HG03565 (cell line): ENCODE measurements around the gene SLC12A2.
A peak's percentile ranks its signal among the peaks of the same experiment; 100 is the strongest.

ENCODE experiments used
- ATAC-seq: cut with Tn5 transposase; IDR thresholded peaks from one replicate; pipeline ENCODE4 v1.9.1; 2021; ENCODE audit warnings: mild to moderate bottlenecking, moderate library complexity; ENCODE audit not compliant: unreplicated experiment

SLC12A2 gene

DNA sequence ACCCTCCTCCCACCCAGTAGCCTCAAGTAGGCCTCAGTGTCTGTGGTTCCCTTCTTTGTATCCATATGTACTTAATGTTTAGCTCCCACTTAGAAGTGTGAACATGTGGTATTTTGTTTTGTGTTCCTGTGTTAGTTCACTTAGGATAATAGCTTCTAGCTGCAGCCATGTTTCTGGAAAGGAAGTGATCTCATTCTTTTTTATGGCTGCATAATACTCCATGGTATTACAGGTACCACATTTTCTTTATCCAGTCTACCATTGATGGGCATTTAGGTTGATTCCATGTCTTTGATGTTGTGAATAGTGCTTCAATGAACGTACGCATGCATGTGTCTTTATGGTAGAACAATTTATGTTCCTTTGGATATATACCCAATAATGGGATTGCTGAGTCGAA, 74.8 kb downstream of the SLC12A2 start:
- ATAC-seq, result no peak

- ATAC-seq, result no peak
Measured at GRCh38 chr5:128163991-128164390, 80.4 kb downstream of the SLC12A2 start.

- peak; percentile 43 for ATAC-seq
Measured at GRCh38 chr5:128169401-128170017, 85.9 kb downstream of the SLC12A2 start.

GRCh38 chr5:128172102-128172501, 88.5 kb downstream of the SLC12A2 start:
- ATAC-seq, result no peak

- no peak for ATAC-seq
Measured at GRCh38 chr5:128174951-128175350, 91.4 kb downstream of the SLC12A2 start.

DNA sequence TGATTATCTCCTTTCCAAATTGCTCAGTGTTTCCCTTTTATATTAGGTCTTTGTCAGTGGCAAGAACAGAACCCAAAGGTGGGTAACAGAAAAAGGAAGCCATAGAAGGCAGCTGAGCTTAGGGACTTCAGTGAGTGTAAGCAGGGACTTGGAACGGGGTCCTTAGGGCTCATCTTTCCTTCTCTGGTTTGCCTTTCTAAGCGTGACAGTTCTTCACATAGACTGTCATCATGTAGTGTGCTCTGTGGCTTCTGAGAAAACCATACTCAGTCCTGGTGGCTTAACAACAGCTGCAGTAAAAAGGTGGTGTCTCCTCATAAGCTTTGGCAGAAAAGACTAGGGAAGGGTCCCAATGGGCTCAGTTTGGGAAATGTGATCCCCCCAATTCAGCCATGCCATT, 108.8 kb downstream of the SLC12A2 start:
- no peak for ATAC-seq

DNA sequence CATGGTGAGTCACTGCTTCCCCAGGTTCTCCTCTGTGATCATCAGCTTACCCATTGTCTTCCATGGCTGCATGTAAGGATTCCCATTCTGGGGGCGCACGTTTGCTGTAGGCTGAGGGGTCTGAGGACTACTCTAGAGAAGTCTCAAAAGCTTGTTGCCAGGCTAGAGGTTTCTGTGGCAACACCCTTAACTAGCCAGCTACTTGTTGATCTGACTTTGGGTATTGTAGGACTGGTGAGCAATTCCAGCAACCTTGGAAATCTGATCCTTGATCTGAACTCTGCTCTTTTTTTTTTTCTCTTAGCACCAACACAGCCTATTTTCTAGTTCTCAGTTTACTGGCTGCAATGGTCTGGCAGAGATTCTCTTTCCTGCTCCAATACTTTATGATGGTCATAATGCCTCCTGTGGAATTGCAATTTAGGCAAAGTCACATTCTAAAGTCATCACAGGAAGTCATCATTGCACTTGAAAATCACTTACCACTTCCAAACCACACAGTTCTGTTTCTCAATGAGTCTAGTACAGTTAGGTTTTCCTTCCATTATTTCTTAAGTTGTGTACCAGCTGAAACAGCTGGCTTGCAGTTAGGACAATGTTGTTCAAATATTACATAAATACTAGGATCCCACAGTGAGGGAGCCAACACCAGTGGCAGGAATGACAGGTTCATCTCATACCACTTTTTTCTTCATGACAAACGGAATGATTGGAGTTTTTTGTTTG, 110.3 kb downstream of the SLC12A2 start:
- no peak for ATAC-seq

- no peak for ATAC-seq
Measured at GRCh38 chr5:128195316-128195715, 111.8 kb downstream of the SLC12A2 start.

- no peak for ATAC-seq
Measured at GRCh38 chr5:128196080-128196479, 112.5 kb downstream of the SLC12A2 start.

- no peak for ATAC-seq
Measured at GRCh38 chr5:128196791-128197190, 113.2 kb downstream of the SLC12A2 start.

DNA sequence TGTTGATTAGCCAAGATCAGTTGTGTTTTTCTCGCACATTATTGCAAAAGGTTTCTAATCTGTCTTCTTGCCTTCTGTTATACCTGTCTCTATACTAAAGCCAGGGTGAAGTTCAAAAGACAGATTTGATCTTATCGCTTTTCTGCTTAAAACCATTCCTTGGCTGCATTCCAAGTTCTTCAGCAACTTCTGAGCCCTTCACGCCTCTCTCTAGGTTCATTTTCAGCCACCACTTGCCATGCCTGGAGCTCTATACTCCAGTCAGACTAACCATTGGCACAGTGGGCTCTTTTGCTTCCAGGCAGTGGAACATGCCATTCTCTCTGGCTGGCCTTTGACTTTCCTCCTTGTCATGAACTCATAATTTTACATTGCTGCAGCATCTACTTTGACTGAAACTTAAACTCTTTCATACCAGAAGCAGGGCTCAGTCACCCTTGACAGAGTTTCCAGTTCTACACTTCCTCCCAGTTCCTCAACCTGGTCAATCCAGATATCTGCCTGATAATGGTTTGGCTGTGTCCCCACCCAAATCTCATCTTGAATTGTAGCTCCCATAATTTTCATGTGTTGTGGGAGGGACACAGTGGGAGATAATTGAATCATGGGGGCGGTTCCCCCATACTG, 114.4 kb downstream of the SLC12A2 start:
- ATAC-seq, result no peak

- ATAC-seq, result no peak
Measured at GRCh38 chr5:128199104-128199503, 115.5 kb downstream of the SLC12A2 start.

GRCh38 chr5:128199611-128200010, 116.0 kb downstream of the SLC12A2 start:
- ATAC-seq, result no peak

- peak; percentile 91 for ATAC-seq
Measured at GRCh38 chr5:128201065-128201926, 117.7 kb downstream of the SLC12A2 start.

DNA sequence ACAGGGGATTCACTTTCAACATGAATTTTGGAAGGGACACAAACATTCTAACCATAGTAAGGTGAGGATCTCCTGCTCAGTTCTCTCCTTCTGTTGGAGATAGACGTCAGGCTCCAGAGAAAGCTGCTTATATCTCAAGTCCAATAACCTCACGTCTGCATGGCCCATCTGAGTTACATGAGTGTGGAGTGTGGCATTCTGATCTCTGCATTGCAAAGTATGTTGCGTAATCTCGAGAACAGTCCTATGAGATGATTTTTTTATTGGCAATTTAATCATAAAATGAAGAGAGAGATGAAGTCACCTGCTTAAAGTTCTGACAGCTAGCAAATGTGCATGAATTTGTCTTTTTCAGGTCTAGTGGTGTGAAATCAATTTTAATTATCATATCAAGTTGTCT, 118.8 kb downstream of the SLC12A2 start:
- ATAC-seq, result no peak

GRCh38 chr5:128208436-128208835, 124.9 kb downstream of the SLC12A2 start:
- no peak for ATAC-seq

DNA sequence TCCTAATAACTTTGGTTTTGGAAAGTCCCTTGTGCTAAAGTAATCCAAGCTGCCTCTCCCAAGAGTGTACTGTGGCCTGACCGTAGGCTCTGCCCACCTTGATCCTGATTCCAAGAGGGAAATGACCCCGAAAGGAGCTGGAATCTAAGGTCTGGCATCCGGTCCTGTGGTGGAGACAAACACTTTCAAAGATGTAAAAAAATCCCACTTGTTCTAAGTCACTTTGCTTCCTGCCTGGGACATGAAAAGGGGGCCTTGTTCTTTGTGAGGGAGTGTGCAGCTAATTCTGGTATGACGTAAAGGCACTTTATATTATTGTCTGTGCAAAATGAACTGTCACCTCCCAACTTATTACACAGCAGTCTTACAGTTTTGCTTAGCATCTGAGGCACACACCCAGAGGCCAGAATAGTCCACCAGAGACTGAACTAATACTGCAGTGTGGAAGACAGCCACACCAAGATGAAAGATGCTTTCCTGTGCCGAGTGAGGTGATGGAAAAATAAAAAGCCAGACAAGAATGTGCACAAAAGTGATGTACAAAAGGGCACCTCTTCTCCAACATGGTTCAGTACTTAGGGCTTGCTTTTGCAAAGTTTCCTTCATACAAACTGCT, 128.7 kb downstream of the SLC12A2 start:
- no peak for ATAC-seq

DNA sequence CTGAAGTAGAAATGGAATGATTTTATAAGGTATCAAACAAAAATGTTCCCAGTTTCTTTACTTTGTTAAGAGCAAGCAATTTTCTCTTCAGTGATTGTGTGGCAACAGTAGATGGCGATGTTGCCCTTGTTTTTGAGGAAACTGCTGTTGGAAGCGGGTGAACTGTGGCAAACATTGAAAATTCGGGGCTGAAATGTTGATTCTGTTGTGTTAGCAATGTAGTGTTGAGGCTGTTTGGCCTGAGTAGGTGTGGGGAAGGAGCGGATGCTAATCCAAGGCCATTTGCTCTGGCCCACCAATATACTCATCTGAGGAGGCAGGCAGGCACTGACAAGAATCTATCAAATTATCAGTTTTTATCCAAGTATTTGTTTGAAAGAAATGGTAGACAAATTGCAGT, 129.8 kb downstream of the SLC12A2 start:
- ATAC-seq, result peak; percentile 53

DNA sequence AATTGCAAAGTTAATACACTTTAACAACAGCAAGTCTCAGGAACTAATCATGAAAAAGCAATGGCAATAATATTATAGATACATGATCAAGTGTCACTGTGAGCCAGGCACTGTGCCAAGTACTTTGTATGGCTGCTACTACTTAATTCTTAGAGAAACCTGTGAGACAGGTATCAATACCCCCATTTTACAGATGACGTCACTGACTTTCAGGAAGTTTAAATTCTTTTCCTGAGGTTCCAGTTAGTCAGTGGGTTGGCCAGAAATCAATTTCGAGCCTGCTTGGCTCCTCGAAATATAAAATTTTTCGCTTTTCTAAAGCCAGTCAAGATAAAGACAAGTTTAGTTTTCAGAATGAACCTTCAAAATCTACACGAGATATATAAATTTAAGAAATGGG, 130.3 kb downstream of the SLC12A2 start:
- ATAC-seq, result no peak

- no peak for ATAC-seq
Measured at GRCh38 chr5:128216285-128216684, 132.7 kb downstream of the SLC12A2 start.
